HG02763 (cell line): Measurements from ENCODE around the gene METTL26.

Experiments used
- ATAC-seq: cut with Tn5 transposase; IDR thresholded peaks from one replicate; pipeline ENCODE4 v1.9.1; 2021; ENCODE audit warnings: mild to moderate bottlenecking, moderate library complexity; ENCODE audit not compliant: unreplicated experiment

Gene METTL26

GRCh38 chr16:586645-587590 lies 49.2 kb downstream of the METTL26 start:
- no peak for ATAC-seq

GRCh38 chr16:586047-586644 lies 50.0 kb downstream of the METTL26 start:
- ATAC-seq, result no peak

GRCh38 chr16:585351-585750 lies 50.8 kb downstream of the METTL26 start:
- ATAC-seq, result no peak
